Measurements from ENCODE around the gene PFKL. TPM values are rescaled to one million over a fixed set of nuclear protein-coding genes. Genes with fewer than 3 reads are reported as not detected.
"Not testable (repeated sequence)": the region's sequence is repeated elsewhere in the genome, so short reads cannot be mapped to it uniquely, and the experiment has no call there.

PFKL gene
- total and polyA plus RNA-seq, 8 donors, result 80.3 to 116 (median 93.5) TPM

- no peak for TF ChIP-seq CTCF (IDR thresholded peaks at IDR 0.05)
- H3K4me1 ChIP-seq, result peaks cover 21 to 52% of the 10 kb centered on the region in 2 donors
- H3K4me3 ChIP-seq, result no peak overlapping the region
- intact Hi-C loops (cut with DNase I), result no loop called here
- H3K27ac ChIP-seq, result peak overlapping the region in 1 of 2 donors; percentile 63
- no peaks in the 10 kb centered on the region for H3K9me3 ChIP-seq
- no peak for ATAC-seq
- H3K36me3 ChIP-seq, result no peaks in the 10 kb centered on the region
- peaks cover 0 to 33% of the 10 kb centered on the region in 2 donors for H3K27me3 ChIP-seq
- no peak for DNase-seq
These were observed 1.6 kb upstream of the PFKL start for GRCh38 chr21:44298301-44298700.

- no peak for DNase-seq
- Histone ChIP-seq H3K27ac (peak overlapping the region; percentile 84 to 87), H3K4me1 (peaks cover 21 to 57% of the 10 kb centered on the region in 2 donors), H3K9me3 (no peaks in the 10 kb centered on the region), H3K36me3 (no peaks in the 10 kb centered on the region), H3K27me3 (peaks cover 0 to 30% of the 10 kb centered on the region in 2 donors), H3K4me3 (peak overlapping the region; percentile 66 to 78)
- no peak for TF ChIP-seq CTCF (IDR thresholded peaks at IDR 0.05)
- ATAC-seq, result no peak
- intact Hi-C loops (cut with DNase I), result no loop called here
These were observed 782 bp upstream of the PFKL start for GRCh38 chr21:44299085-44299457.

GRCh38 chr21:44300262-44300959, 558 bp downstream of the PFKL start:
- TF ChIP-seq CTCF (IDR thresholded peaks at IDR 0.05), result no peak
- Histone ChIP-seq H3K27ac (peak overlapping the region; percentile 84 to 87), H3K9me3 (no peaks in the 10 kb centered on the region), H3K4me3 (peak overlapping the region; percentile 66 to 78), H3K27me3 (peaks cover 0 to 18% of the 10 kb centered on the region in 2 donors), H3K4me1 (peaks cover 21 to 65% of the 10 kb centered on the region in 2 donors), H3K36me3 (no peaks in the 10 kb centered on the region)
- ATAC-seq (peak; percentile 68), DNase-seq (peak; percentile 47 to 95 (median 71))
- intact Hi-C loops (cut with DNase I), result no loop called here

- no peaks in the 10 kb centered on the region for H3K9me3 ChIP-seq
- DNase-seq (no peak), ATAC-seq (no peak)
- peaks cover 21 to 73% of the 10 kb centered on the region in 2 donors for H3K4me1 ChIP-seq
- intact Hi-C loops (cut with DNase I), result no loop called here
- H3K27ac ChIP-seq, result no peak overlapping the region
- H3K4me3 ChIP-seq, result peak overlapping the region; percentile 66 to 78
- H3K27me3 ChIP-seq, result peaks cover 0 to 11% of the 10 kb centered on the region in 2 donors
- H3K36me3 ChIP-seq, result peaks cover 0 to 3% of the 10 kb centered on the region in 2 donors
- no peak for TF ChIP-seq CTCF (IDR thresholded peaks at IDR 0.05)
These were observed 1.3 kb downstream of the PFKL start for GRCh38 chr21:44301141-44301540.

DNA sequence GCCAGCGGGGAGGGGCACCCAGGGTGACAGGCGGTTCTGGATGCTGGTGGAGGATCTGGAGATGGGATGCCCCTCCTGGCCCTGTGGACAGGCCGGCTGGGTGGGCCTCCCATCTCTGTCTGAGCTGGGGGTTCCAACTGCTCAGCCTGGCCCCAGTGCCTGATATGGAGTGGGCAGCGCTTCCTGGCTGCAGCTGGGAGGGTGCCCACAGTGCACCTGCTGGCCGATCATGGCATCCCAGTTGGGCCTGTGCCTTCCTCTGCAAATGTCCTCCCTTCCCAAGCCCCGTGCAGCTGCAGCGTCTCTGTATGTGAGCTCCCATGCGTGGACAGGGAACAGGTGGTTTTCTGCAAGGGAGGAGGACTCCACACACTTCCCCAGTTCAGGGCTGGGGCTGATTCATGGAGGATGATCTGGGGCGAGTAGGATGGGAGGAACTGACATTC, 2.1 kb downstream of the PFKL start:
- ATAC-seq (no peak), DNase-seq (no peak)
- no peak overlapping the region for H3K4me3 ChIP-seq
- no peak overlapping the region for H3K27ac ChIP-seq
- no peak for TF ChIP-seq CTCF (IDR thresholded peaks at IDR 0.05)
- peaks cover 21 to 73% of the 10 kb centered on the region in 2 donors for H3K4me1 ChIP-seq
- H3K36me3 ChIP-seq, result peaks cover 0 to 9% of the 10 kb centered on the region in 2 donors
- intact Hi-C loops (cut with DNase I), result no loop called here
- H3K27me3 ChIP-seq, result peaks cover 0 to 4% of the 10 kb centered on the region in 2 donors
- H3K9me3 ChIP-seq, result no peaks in the 10 kb centered on the region

GRCh38 chr21:44302573-44303401, 2.9 kb downstream of the PFKL start:
- intact Hi-C loops (cut with DNase I); H3K27me3 ChIP-seq; H3K27ac ChIP-seq; H3K4me3 ChIP-seq; H3K9me3 ChIP-seq: not testable (repeated sequence)
- peak in 1 of 4 donors; percentile 55 for DNase-seq
- peaks cover 0 to 17% of the 10 kb centered on the region in 2 donors for H3K36me3 ChIP-seq
- ATAC-seq, result peak; percentile 19
- H3K4me1 ChIP-seq, result peaks cover 21 to 66% of the 10 kb centered on the region in 2 donors

Data from left lung (tissue), 10 donors.